ENCODE measurements around the gene UTS2B.

GRCh38 chr3:191217301-191217700 lies 113.0 kb downstream of the UTS2B start:
- TF ChIP-seq CTCF (IDR thresholded peaks at IDR 0.05) (no peak), POLR2A (IDR thresholded peaks at IDR 0.05) (no peak), EP300 (IDR thresholded peaks at IDR 0.05) (no peak)

Measured in ovary (tissue), 3 donors.